Testis (tissue), 3 donors: ENCODE results near the gene KCNH5. TPM values are rescaled to one million over a fixed set of nuclear protein-coding genes. Genes with fewer than 3 reads are reported as not detected.

ENCODE experiments used
- DNase-seq: peaks from one replicate; pipeline ENCODE4 v3.0.0-alpha.2; 2019
- H3K27ac ChIP-seq, 2 donors: fragments of 200-600 bp; sonication (generic); one replicate each; pipeline ENCODE4 v1.5.1; 2019
- H3K27me3 ChIP-seq: fragments of 200-600 bp; sonication (generic); one replicate; pipeline ENCODE4 v1.5.1; 2019
- H3K36me3 ChIP-seq: fragments of 200-600 bp; sonication (generic); one replicate; pipeline ENCODE4 v1.5.1; 2017; ENCODE audit warnings: low read depth; ENCODE audit errors: missing control alignments
- H3K4me1 ChIP-seq: fragments of 200-600 bp; sonication (generic); one replicate; pipeline ENCODE4 v1.5.1; 2019
- H3K4me3 ChIP-seq, 2 donors: fragments of 200-600 bp; sonication (generic); one replicate each; pipeline ENCODE4 v1.5.1; 2017 to 2019
- H3K9me3 ChIP-seq: fragments of 200-600 bp; sonication (generic); one replicate; pipeline ENCODE4 v1.5.1; 2017
- POLR2A ChIP-seq: fragments of 450-650 bp; IDR thresholded peaks from one replicate; pipeline ENCODE4 v1.6.1; 2017; ENCODE audit warnings: antibody characterized with exemption, mild to moderate bottlenecking, moderate library complexity
- WGBS, 2 donors: methylation state at CpG; one replicate each; pipeline ENCODE4 v1.1.5; 2018; 5-methylcytosine and 5-hydroxymethylcytosine counted together
- intact Hi-C: fragments of 100-400 bp; cut with DNase I; formaldehyde crosslinking; loops from one replicate; pipeline ENCODE4 v1.15.1; 2023; ENCODE audit warnings: low total_unique reads
- polyA plus RNA-seq: library from polyadenylated mRNA; stranded (reverse); fragments of 350-450 nt; fragmentation: Illumina TruSeq; extraction: RNeasy Lipid Tissue Mini Kit (QIAGEN cat#74804); gene quantifications from one replicate; pipeline ENCODE4 v1.2.3, GENCODE V29; 2014; ENCODE audit warnings: low read depth, low replicate concordance; ENCODE audit not compliant: insufficient read depth
- total RNA-seq, 2 donors: library from RNA; depleted of rRNA; stranded (reverse); fragments of >200 nt; gene quantifications; one replicate each; pipeline ENCODE4 v1.2.3, GENCODE V29; 2016
- TF ChIP-seq, protein P1 (sequence below), 3 experiments: fragments of 450-650 bp in 2 of 3; fragments of 200-600 bp in 1 of 3; sonication (generic) in 1 of 3; IDR thresholded peaks; one replicate each; pipeline ENCODE4 v1.5.1; 2016 to 2019; ENCODE audit warnings: antibody characterized with exemption in 3 of 3, mild to moderate bottlenecking in 2 of 3, moderate library complexity in 1 of 3

KCNH5 gene
- total and polyA plus RNA-seq, 3 donors from 2014 or later, result 0.53 to 1.7 (median 0.93) TPM

DNA sequence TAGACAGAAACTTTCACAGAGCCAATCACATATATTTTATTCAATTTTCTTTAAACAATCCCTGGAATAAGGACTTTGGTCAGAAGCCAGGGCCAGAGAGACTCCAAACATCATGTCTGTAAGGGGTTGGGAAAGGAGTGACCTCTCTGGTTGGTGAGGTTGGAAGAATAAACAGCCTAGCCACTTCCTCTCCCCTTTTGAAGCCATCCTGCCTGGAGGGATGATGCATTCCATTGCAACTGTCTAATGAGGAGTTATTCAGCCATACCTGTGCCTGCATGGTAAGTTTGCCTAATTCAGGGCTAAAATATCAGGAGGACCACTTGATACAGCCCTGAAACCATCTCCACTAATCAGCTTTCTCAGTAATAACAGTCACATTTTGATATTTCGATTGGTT, 299.8 kb downstream of the KCNH5 start:
- intact Hi-C loops, result no loop called here
- WGBS, 2 donors, result 93 to 100% methylated on average over 1 of the region's 1 CpG

DNA sequence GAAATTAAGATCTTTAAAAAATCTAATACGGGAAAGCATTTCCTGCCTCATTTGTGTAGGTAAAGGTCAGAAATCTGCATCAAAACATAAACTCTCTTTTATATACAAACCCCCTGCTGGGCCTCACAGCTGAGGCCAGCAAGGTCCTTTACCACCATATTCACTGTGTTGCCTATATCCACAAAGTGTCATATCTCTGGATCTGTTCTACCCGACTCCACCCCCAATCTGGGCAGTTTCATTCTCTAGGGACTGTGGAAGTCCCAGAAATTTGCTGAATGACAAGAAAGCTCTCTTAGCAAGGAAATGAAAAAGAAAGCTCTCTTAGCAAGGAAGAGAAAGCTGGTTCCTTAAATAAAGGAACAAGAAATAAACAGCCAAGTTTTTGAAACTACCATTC, 301.7 kb downstream of the KCNH5 start:
- Histone ChIP-seq H3K9me3 (no peaks in the 10 kb centered on the region), H3K27ac (no peak overlapping the region), H3K36me3 (no peaks in the 10 kb centered on the region), H3K27me3 (no peaks in the 10 kb centered on the region), H3K4me3 (no peak overlapping the region), H3K4me1 (no peaks in the 10 kb centered on the region)
- intact Hi-C loops, result no loop called here
- 69 to 82% methylated on average over 2 of the region's 2 CpGs for WGBS, 2 donors
- no peak for DNase-seq
- TF ChIP-seq, protein P1, sequence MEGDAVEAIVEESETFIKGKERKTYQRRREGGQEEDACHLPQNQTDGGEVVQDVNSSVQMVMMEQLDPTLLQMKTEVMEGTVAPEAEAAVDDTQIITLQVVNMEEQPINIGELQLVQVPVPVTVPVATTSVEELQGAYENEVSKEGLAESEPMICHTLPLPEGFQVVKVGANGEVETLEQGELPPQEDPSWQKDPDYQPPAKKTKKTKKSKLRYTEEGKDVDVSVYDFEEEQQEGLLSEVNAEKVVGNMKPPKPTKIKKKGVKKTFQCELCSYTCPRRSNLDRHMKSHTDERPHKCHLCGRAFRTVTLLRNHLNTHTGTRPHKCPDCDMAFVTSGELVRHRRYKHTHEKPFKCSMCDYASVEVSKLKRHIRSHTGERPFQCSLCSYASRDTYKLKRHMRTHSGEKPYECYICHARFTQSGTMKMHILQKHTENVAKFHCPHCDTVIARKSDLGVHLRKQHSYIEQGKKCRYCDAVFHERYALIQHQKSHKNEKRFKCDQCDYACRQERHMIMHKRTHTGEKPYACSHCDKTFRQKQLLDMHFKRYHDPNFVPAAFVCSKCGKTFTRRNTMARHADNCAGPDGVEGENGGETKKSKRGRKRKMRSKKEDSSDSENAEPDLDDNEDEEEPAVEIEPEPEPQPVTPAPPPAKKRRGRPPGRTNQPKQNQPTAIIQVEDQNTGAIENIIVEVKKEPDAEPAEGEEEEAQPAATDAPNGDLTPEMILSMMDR (IDR thresholded peaks at IDR 0.05), result no peak
- TF ChIP-seq POLR2A, result no peak

More for the DNA sequence above, 299.8 kb downstream of the KCNH5 start:
- no peaks in the 10 kb centered on the region for H3K27me3 ChIP-seq
- no peaks in the 10 kb centered on the region for H3K4me1 ChIP-seq
- no peak overlapping the region for H3K4me3 ChIP-seq
- no peaks in the 10 kb centered on the region for H3K9me3 ChIP-seq
- no peaks in the 10 kb centered on the region for H3K36me3 ChIP-seq
- DNase-seq, result no peak
- no peak overlapping the region for H3K27ac ChIP-seq
- TF ChIP-seq, protein P1 (IDR thresholded peaks at IDR 0.05), result no peak
- TF ChIP-seq POLR2A, result no peak

DNA sequence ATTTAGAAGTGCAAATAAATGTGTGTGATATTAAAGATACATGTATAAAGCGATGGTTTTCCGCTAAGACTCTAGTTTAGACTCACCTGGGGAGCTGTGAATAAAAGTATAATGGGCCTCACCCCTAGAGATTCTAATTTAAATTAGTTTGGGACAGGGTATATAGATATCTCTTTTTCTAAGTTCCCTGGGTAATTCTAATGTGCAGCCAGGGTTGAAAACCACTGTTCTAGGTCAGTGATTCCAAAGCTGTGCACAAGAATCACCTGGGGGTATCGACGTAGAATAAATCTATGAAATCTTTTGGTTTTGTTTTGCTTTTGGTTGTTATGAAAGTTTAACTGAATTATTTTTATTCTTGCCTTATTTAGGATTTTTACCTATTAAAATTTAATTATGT, 302.1 kb downstream of the KCNH5 start:
- WGBS, 2 donors, result 94 to 95% methylated on average over 4 of the region's 4 CpGs
- Histone ChIP-seq H3K9me3 (no peaks in the 10 kb centered on the region), H3K27ac (no peak overlapping the region), H3K36me3 (no peaks in the 10 kb centered on the region), H3K27me3 (no peaks in the 10 kb centered on the region), H3K4me1 (no peaks in the 10 kb centered on the region), H3K4me3 (no peak overlapping the region)
- no peak for DNase-seq
- no peak for TF ChIP-seq POLR2A
- intact Hi-C loops, result no loop called here

- TF ChIP-seq POLR2A, result no peak
- TF ChIP-seq, protein P1 (IDR thresholded peaks at IDR 0.05), result no peak
- H3K27me3 ChIP-seq, result no peaks in the 10 kb centered on the region
- 47 to 64% methylated on average over 3 of the region's 3 CpGs for WGBS, 2 donors
- H3K4me3 ChIP-seq, result no peak overlapping the region
- H3K36me3 ChIP-seq, result no peaks in the 10 kb centered on the region
- intact Hi-C loops, result no loop called here
- no peaks in the 10 kb centered on the region for H3K4me1 ChIP-seq
- no peak for DNase-seq
- no peak overlapping the region for H3K27ac ChIP-seq
- no peaks in the 10 kb centered on the region for H3K9me3 ChIP-seq
Measured at GRCh38 chr14:62739647-62740046, 305.6 kb downstream of the KCNH5 start.

DNA sequence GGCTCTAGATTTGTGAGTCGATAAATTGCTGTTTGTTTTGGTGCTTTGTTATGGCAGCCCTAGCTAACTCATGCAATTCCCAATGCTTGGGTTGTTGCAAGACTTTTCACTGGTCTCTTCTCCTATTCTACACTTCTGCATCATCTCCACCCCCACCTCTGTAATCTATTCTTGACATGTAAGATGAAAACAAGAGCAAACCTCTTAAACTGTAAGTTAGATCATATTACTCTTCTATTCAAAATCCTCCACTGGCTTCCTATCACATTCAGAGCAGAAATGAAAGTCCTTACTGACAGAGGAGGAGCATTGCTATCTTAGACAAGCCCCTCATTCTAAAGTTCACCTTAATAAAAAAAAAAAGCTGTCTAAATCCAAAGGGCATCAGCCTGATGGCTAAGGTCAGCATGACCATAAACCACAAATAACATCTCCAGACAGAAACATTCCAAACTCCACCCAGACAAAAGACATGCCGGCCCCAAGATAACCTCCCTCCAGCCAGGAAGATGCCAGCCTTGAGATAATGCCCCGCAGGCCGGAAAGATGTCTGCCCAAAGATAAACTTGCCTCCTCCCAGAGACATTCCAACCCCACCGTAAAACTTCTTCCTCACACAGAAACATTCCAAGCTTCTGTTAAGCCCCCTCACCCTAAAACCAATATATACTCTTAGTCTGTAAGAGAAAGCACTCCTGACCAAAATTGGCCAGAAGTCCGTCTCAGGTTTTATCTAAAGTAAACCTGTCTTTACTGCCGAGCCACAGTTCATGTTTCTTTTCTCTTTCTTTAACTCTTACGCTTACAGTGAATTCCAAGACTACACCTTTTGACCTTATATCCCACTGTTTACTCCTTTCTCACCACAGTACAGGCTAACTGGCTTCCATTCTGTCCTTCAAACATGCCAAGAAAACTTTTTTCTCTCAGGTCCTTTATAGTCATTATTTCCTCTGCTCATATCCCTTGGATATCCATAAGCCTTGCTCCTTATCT, 308.9 kb downstream of the KCNH5 start:
- no peaks in the 10 kb centered on the region for H3K27me3 ChIP-seq
- WGBS, 2 donors, result 53 to 65% methylated on average over 8 of the region's 8 CpGs
- no peak overlapping the region for H3K27ac ChIP-seq
- no peaks in the 10 kb centered on the region for H3K36me3 ChIP-seq
- no peak for TF ChIP-seq POLR2A
- TF ChIP-seq, protein P1 (IDR thresholded peaks at IDR 0.05), result no peak
- H3K9me3 ChIP-seq, result no peaks in the 10 kb centered on the region
- no peak overlapping the region for H3K4me3 ChIP-seq
- no peak for DNase-seq
- intact Hi-C loops, result no loop called here
- no peaks in the 10 kb centered on the region for H3K4me1 ChIP-seq
